HepG2 (cell line): ENCODE measurements around the gene SCAF4. TPM values are rescaled to one million over a fixed set of nuclear protein-coding genes. Genes with fewer than 3 reads are reported as not detected.

ENCODE experiments used
- FOXO4 ChIP-seq: sonication (generic); formaldehyde crosslinking; conservative IDR thresholded peaks from 2 replicates; pipeline ENCODE4 v1.8.1; 2023; ENCODE audit warnings: missing genetic modification reagents
- HIC2 ChIP-seq: sonication (generic); formaldehyde crosslinking; IDR thresholded peaks from 2 replicates; pipeline ENCODE4 v1.9.0; 2022; ENCODE audit warnings: low read depth, missing genetic modification reagents
- JUN ChIP-seq: sonication (generic); formaldehyde crosslinking; IDR thresholded peaks from 2 replicates; pipeline ENCODE4 v1.4.0; 2020; ENCODE audit warnings: mild to moderate bottlenecking, missing genetic modification reagents
- MTA1 ChIP-seq: sonication (generic); formaldehyde crosslinking; IDR thresholded peaks from 2 replicates; pipeline ENCODE4 v1.4.0; 2020; ENCODE audit warnings: missing genetic modification reagents, mild to moderate bottlenecking, borderline replicate concordance
- ZHX1 ChIP-seq: sonication (generic); formaldehyde crosslinking; IDR thresholded peaks from 2 replicates; pipeline ENCODE4 v1.8.1; 2022; ENCODE audit warnings: low read depth, mild to moderate bottlenecking, missing genetic modification reagents
- ZIK1 ChIP-seq: sonication (generic); formaldehyde crosslinking; IDR thresholded peaks from 2 replicates; pipeline ENCODE4 v1.5.0; 2020; ENCODE audit warnings: mild to moderate bottlenecking, low read depth, missing genetic modification reagents, borderline replicate concordance
- ZNF556 ChIP-seq: sonication (generic); formaldehyde crosslinking; IDR thresholded peaks from 2 replicates; pipeline ENCODE4 v1.4.0; 2020; ENCODE audit warnings: mild to moderate bottlenecking, missing genetic modification reagents, borderline replicate concordance
- ZNF747 ChIP-seq: sonication (generic); formaldehyde crosslinking; IDR thresholded peaks from 2 replicates; pipeline ENCODE4 v1.8.1; 2023; ENCODE audit warnings: missing genetic modification reagents, mild to moderate bottlenecking, borderline replicate concordance
- ZNF790 ChIP-seq: sonication (generic); formaldehyde crosslinking; IDR thresholded peaks from 2 replicates; pipeline ENCODE4 v1.8.0; 2022; ENCODE audit warnings: missing genetic modification reagents, mild to moderate bottlenecking, borderline replicate concordance
- polyA plus RNA-seq, 8 experiments: library from polyadenylated mRNA; depleted of rRNA in 3 of 8; stranded (reverse) in 7 of 8; unstranded in 1 of 8; fragments of >200 nt; fragmentation: Illumina TruSeq in 4 of 8; extraction: Trizol in 4 of 8; gene quantifications; 2 replicates each; pipeline versions ENCODE4 v1.2.1 to v1.2.3, GENCODE V29; 2011 to 2016; ENCODE audit warnings: low read depth in 4 of 8, missing spikeins in 1 of 8, mixed read lengths in 1 of 8; ENCODE audit not compliant: insufficient read depth in 1 of 8
- small RNA-seq, 3 experiments: library from RNA; depleted of rRNA; stranded (forward); fragments of <200 nt; gene quantifications; one replicate each; pipeline ENCODE3, GENCODE V24; 2012; ENCODE audit warnings: low read depth in 2 of 3, low replicate concordance in 1 of 3; ENCODE audit not compliant: insufficient read length in 3 of 3, insufficient read depth in 2 of 3
- total RNA-seq, 5 experiments: library from RNA; depleted of rRNA; stranded (reverse); fragments of >200 nt; fragmentation: Illumina TruSeq; extraction: Trizol; gene quantifications; 2 replicates each; pipeline ENCODE4 v1.2.3, GENCODE V29; 2016; ENCODE audit warnings: low read depth in 1 of 5

The SCAF4 gene
- total and polyA plus RNA-seq, 2 of the 13 experiments (the other 11 are each of a cell fraction or from before 2014, with no cell fraction given): 9.1 to 11.5 TPM

GRCh38 chr21:31622397-31622796, 109.5 kb downstream of the SCAF4 start (continued):
- no peak for TF ChIP-seq ZIK1 (CRISPR knock-in tag)
- no peak for TF ChIP-seq ZHX1 (CRISPR knock-in tag)
- no peak for TF ChIP-seq FOXO4 (CRISPR knock-in tag)
- TF ChIP-seq ZNF790 (CRISPR knock-in tag): no peak
- no peak for TF ChIP-seq ZNF556 (CRISPR knock-in tag)
- TF ChIP-seq ZNF747 (CRISPR knock-in tag): no peak
- no peak for TF ChIP-seq JUN (CRISPR knock-in tag)
- TF ChIP-seq MTA1 (CRISPR knock-in tag): no peak
- TF ChIP-seq HIC2: no peak

Small RNA genes within 50 kb of the gene (small RNA-seq; reads per million reads assigned to genes)
- 0 to 1.9 (median 0) reads per million in 3 experiments for gene RF01241

Other genes with a start within 250 kb of the SCAF4 start
- gene SOD1, start 72.4 kb downstream of the SCAF4 start, total RNA-seq (2016; rRNA removed; fragmentation: Illumina TruSeq; extraction: Trizol): 537 and 796 TPM in 2 replicates
- gene SOD1, start 72.4 kb downstream of the SCAF4 start, polyA plus RNA-seq (2011; rRNA removed): 220 and 317 TPM in 2 replicates
- 1.9 and 2.5 TPM in 2 replicates for gene HUNK, start 140.9 kb upstream of the SCAF4 start, total RNA-seq (2016; rRNA removed; fragmentation: Illumina TruSeq; extraction: Trizol)
- 0.98 and 1.8 TPM in 2 replicates for gene HUNK, start 140.9 kb upstream of the SCAF4 start, polyA plus RNA-seq (2011; rRNA removed)